Mucosa of stomach (tissue), 1 donor: ENCODE results near the gene RTL1.

Source experiments
- H3K27me3 ChIP-seq: one replicate; pipeline ENCODE4 v1.7.0; 2013; ENCODE audit warnings: mild to moderate bottlenecking, low read length; ENCODE audit not compliant: control insufficient read depth, insufficient read depth
- H3K36me3 ChIP-seq: one replicate; pipeline ENCODE4 v1.7.0; 2013; ENCODE audit warnings: low read length; ENCODE audit not compliant: control insufficient read depth, insufficient read depth
- H3K4me1 ChIP-seq: one replicate; pipeline ENCODE4 v1.7.0; 2013; ENCODE audit warnings: mild to moderate bottlenecking, low read length; ENCODE audit not compliant: control insufficient read depth, insufficient read depth
- H3K4me3 ChIP-seq: one replicate; pipeline ENCODE4 v1.7.0; 2013; ENCODE audit warnings: low read length
- H3K9ac ChIP-seq: one replicate; pipeline ENCODE4 v1.7.0; 2013; ENCODE audit warnings: mild to moderate bottlenecking, low read length, moderate library complexity
- H3K9me3 ChIP-seq: one replicate; pipeline ENCODE4 v1.7.0; 2013; ENCODE audit warnings: mild to moderate bottlenecking, low read length, moderate library complexity; ENCODE audit not compliant: control insufficient read depth
- donor health status: Pancreatic carcinoma.

The RTL1 gene

DNA sequence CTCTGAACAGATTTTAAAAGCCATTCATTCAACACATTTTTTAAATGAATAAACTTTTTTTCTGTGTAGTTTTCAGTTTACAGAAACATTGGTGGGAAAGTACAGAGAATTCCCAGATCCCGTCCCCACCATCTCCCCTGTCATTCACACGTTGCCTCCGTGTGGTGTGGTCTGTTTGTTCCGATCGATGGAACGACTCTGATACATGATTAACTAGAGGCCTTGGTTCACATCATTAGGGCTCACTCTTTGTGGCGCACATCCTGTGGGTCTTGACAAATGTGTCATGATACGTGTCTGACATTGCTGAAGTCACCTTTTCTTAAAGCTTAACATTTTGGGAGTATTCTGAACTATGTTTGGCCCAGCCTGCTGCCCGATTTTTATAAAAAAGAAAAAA is 59.1 kb downstream of the RTL1 start:
- Histone ChIP-seq H3K4me3 (no peak overlapping the region), H3K36me3 (no peaks in the 10 kb centered on the region), H3K9ac (no peak overlapping the region), H3K27me3 (no peaks in the 10 kb centered on the region), H3K9me3 (no peaks in the 10 kb centered on the region), H3K4me1 (no peaks in the 10 kb centered on the region)

DNA sequence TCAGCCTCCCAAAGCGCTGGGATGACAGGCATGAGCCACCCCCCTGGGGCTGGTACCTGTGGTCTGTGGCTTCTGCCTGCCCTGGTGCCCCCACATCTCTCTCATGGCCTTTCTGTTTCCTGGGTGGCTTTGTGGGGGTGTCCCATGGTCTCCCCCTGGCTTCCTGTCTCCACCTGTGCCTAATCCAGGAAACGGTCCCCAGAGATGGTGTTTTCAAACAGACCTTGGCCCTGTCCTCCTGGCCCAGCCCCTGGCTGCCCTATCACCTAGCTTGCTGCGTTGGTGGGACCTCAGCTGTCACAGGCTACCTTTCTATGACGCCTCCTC is 59.5 kb downstream of the RTL1 start:
- no peak overlapping the region for H3K4me3 ChIP-seq

GRCh38 chr14:100842799-100843198 is 60.7 kb downstream of the RTL1 start:
- no peak overlapping the region for H3K4me3 ChIP-seq
- H3K27me3 ChIP-seq = no peaks in the 10 kb centered on the region
- no peaks in the 10 kb centered on the region for H3K9me3 ChIP-seq
- no peaks in the 10 kb centered on the region for H3K4me1 ChIP-seq
- no peak overlapping the region for H3K9ac ChIP-seq
- no peaks in the 10 kb centered on the region for H3K36me3 ChIP-seq

More for the DNA sequence above, 59.5 kb downstream of the RTL1 start:
- H3K9me3 ChIP-seq = no peaks in the 10 kb centered on the region
- no peak overlapping the region for H3K9ac ChIP-seq
- H3K4me1 ChIP-seq = no peaks in the 10 kb centered on the region
- no peaks in the 10 kb centered on the region for H3K27me3 ChIP-seq
- H3K36me3 ChIP-seq = no peaks in the 10 kb centered on the region

DNA sequence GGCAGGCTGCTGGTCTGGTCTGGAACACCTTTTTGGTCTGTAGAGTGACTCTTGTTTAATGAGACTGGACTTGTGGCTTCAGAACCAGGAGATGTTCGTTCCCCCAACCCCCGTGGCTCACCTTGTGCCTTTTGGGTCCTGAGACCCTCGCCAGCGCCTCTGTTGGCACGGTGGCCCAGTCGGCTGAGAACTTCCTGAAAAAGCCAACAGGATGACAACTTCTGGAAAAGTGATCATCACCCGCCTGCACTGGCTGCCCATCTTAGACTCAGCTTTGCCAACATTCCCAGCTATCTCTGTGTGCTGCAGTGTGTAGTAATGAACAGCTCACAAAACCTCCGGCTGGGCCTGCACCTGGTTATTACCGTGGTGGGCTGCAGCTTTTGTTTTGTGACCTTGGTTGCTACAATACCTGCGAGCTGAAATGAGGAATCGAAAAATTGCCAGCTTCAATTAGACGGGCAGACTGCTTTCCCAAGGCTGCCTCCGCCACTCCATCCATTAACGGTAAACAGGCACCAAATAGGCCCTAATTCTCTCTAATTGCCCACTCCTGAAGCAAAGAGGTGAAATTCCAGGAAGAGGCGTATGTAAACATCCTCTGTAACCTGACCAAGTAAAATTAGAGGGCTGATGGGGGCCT is 61.6 kb downstream of the RTL1 start:
- H3K4me1 ChIP-seq = no peaks in the 10 kb centered on the region

GRCh38 chr14:100841066-100841760 is 62.3 kb downstream of the RTL1 start:
- Histone ChIP-seq H3K4me1 (no peaks in the 10 kb centered on the region), H3K36me3 (no peaks in the 10 kb centered on the region), H3K9me3 (no peaks in the 10 kb centered on the region), H3K27me3 (peaks cover 1% of the 10 kb centered on the region), H3K4me3 (no peak overlapping the region), H3K9ac (no peak overlapping the region)

More for the DNA sequence above, 61.6 kb downstream of the RTL1 start:
- H3K9ac ChIP-seq = no peak overlapping the region
- no peaks in the 10 kb centered on the region for H3K27me3 ChIP-seq
- no peaks in the 10 kb centered on the region for H3K36me3 ChIP-seq
- no peak overlapping the region for H3K4me3 ChIP-seq
- no peaks in the 10 kb centered on the region for H3K9me3 ChIP-seq

DNA sequence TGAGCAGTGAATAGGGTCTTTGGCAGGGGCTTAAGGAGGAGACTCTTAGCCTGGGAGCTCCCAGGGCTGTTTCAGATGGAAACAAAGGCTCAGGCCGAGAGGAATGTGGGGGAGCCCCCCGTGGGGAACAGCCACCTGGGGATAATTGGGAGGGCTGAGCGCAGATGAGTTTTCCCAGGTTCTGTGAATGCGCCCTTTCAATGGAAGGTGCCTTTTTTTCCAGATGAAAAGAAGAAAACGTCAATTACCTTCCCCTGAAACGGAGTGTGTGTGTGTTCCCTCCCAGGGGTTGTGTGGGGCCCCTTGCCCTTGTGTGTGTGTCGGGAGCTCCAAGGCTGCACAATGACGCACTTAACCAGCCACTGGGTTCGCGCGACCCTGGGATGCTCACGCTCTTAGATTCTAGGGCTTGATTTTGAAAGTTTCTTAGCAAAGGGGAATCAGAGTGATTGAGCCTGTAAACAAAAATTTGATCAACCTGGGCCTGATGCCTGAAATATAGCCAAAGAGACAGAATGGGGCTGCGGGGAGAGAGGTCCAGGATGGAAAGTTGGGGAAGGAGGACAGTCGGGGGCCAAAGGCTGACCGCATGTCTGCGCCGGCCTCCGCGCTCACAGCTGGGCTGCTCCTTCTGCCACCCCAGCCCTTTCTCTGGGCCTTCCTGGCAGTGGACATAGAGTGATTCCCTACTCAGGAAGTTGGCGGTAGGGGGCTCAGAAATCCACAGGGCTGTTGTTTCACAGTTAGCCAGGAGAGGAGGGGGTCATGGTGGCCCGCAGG is 63.0 kb downstream of the RTL1 start:
- H3K4me1 ChIP-seq = no peaks in the 10 kb centered on the region
- H3K27me3 ChIP-seq = peaks cover 3% of the 10 kb centered on the region
- H3K9ac ChIP-seq = no peak overlapping the region
- no peaks in the 10 kb centered on the region for H3K36me3 ChIP-seq
- no peaks in the 10 kb centered on the region for H3K9me3 ChIP-seq
- H3K4me3 ChIP-seq = no peak overlapping the region

DNA sequence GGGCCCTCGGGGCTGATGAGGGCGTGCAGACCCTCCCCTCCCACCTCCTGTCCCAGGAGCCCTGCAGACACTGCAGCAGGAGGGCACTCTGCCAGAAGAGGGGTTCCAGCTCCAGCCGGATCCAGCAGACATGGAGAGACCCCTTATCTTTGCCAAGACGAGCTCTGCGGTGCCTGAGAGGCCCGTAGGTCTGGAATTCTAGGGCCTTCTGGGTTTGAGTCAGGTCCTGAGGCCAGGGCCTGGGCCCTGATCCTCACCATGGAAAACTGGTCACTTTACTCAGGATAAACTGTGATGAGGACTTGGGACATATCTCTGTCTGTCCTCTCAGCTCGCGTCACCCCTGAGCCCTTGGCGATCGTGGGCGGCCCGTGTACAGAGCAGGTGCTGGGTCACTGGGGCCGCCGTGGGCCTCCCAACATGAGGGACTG is 63.8 kb downstream of the RTL1 start:
- H3K4me1 ChIP-seq = no peaks in the 10 kb centered on the region
- H3K36me3 ChIP-seq = no peaks in the 10 kb centered on the region
- peaks cover 3% of the 10 kb centered on the region for H3K27me3 ChIP-seq
- H3K4me3 ChIP-seq = no peak overlapping the region
- no peak overlapping the region for H3K9ac ChIP-seq
- no peaks in the 10 kb centered on the region for H3K9me3 ChIP-seq

GRCh38 chr14:100839315-100839585 is 64.3 kb downstream of the RTL1 start:
- no peaks in the 10 kb centered on the region for H3K9me3 ChIP-seq
- no peaks in the 10 kb centered on the region for H3K36me3 ChIP-seq
- H3K4me3 ChIP-seq = no peak overlapping the region
- peaks cover 3% of the 10 kb centered on the region for H3K27me3 ChIP-seq
- no peaks in the 10 kb centered on the region for H3K4me1 ChIP-seq
- H3K9ac ChIP-seq = no peak overlapping the region

DNA sequence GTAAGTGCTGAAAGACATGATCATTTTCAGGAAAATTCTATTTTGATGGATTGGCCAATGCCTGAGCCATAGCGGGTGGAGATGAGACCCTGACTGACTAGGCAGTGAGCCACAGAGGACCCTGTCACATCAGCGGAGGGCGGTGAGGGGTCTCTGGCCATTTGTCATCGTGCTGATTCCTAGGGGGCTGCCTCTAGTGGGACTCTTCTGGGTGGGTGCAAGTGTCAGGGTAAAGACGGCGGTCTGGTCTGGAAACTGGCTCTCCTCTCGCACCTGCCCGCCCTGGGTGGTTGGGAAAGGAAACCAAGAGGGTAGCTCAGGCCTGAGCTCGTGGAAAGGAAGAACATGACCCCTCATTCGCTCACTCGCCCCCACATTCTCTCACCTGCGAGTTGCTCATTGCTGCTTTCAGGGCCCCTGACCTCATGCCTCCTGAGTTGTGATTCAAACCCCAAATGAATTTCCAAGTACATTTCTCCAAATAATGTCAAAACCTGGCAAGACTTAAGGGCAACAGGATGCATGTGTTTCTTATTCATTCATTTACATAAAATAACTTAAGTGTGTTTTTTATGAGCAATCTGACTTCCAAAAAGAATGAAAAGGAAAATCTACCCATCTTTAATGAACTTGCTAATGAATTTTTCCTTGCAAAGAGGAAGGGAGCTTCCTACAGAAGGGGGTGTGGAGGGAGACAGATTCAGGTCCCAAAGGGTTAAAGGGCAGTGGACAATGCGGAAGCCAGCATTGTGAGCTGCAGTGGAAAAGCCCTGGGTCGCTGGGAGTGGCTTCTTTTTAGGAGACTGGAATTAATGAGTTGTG is 64.8 kb downstream of the RTL1 start:
- Histone ChIP-seq H3K9ac (no peak overlapping the region), H3K27me3 (peaks cover 3% of the 10 kb centered on the region), H3K4me3 (no peak overlapping the region), H3K4me1 (no peaks in the 10 kb centered on the region), H3K9me3 (no peaks in the 10 kb centered on the region), H3K36me3 (no peaks in the 10 kb centered on the region)

DNA sequence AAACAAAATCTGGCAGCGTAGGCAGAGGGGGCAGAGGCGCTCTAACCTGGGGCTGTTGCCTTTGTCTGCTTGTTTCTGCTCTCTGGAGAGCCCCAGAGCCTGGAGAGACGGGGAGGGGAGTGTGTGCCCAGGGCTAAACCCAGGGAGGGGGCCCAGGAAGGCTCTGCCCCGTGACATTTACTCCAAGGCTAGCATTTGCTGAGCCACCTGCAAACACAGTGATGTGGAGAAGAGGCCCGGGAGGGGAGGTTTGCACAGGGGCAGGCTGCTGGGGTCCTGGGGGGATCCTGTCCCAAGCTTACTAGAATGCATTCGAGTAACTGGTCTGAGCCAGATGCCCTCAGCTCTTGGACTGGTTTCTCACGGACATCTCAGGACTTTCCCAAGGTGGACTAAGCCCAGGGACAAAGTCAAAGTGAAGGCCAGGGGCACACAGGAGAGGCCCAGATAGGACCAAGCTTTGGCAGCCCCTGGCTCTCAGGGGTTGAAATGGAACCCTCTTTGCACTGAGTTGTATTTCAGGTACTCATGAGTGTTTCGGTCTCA is 65.6 kb downstream of the RTL1 start:
- no peaks in the 10 kb centered on the region for H3K9me3 ChIP-seq
- H3K9ac ChIP-seq = no peak overlapping the region
- H3K36me3 ChIP-seq = no peaks in the 10 kb centered on the region
- no peak overlapping the region for H3K4me3 ChIP-seq
- no peaks in the 10 kb centered on the region for H3K4me1 ChIP-seq
- peaks cover 3% of the 10 kb centered on the region for H3K27me3 ChIP-seq

GRCh38 chr14:100836941-100837804 is 66.3 kb downstream of the RTL1 start:
- Histone ChIP-seq H3K9ac (no peak overlapping the region), H3K27me3 (peaks cover 3% of the 10 kb centered on the region), H3K4me1 (no peaks in the 10 kb centered on the region), H3K4me3 (no peak overlapping the region), H3K9me3 (no peaks in the 10 kb centered on the region), H3K36me3 (no peaks in the 10 kb centered on the region)
